ENCODE data around the gene KANK2.

Gene KANK2

DNA sequence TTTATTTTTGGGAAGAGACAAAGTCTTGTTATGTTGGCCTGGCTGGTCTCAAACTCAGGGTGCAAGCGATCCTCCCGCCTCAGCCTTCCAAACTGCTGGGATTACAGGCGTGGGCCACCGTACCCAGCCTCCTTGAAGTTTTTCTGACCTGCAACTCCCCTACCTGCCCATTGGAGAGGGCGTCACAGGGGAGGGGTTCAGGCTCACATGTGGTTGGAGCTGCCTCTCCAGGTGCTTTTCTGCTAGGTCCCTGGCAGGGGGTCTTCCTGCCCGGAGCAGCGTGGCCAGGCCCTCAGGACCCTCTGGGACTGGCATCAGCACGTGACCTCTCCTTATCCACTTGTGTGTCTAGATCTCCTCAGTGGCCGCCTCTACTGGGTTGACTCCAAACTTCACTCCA lies 80.8 kb downstream of the KANK2 start:
- FAIRE-seq (no peak), DNase-seq (ENCODE audit: extremely low spot score, insufficient read length, low read depth) (no peak)

DNA sequence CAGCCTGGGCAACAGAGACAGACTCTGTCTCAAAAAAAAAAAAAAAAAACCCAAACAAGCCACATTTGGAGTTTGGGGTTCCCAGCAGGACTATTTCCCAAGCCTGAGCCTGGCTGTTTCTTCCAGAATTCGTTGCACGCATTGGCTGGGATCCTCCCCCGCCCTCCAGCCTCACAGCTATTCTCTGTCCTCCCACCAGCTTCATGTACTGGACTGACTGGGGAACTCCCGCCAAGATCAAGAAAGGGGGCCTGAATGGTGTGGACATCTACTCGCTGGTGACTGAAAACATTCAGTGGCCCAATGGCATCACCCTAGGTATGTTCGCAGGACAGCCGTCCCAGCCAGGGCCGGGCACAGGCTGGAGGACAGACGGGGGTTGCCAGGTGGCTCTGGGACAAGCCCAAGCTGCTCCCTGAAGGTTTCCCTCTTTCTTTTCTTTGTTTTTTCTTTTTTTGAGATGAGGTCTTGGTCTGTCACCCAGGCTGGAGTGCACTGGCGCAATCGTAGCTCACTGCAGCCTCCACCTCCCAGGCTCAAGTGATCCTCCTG lies 81.4 kb downstream of the KANK2 start:
- no peak for DNase-seq (ENCODE audit: extremely low spot score, insufficient read length, low read depth)
- no peak for FAIRE-seq

DNA sequence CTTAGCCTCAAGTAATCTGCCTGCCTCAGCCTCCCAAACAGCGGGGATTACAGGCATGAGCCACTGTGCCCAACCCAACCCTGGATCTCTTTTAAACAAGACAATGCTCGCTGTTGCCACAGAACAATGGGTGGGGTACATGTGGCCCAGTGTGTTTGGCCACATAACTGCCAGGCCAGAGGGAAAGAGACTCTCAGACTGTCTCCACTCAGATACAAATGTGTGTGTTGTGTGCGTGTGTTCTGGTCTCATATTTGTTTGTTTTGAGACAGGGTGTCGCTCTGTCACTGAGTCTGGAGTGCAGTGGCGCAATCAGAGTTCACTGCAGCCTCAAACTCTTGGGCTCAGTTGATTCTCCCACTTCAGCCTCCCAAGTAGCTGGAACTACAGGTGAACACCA lies 82.3 kb downstream of the KANK2 start:
- DNase-seq (ENCODE audit: extremely low spot score, insufficient read length, low read depth) (no peak), FAIRE-seq (no peak)
